ENCODE data around the gene NRIP2.
"Not testable (repeated sequence)": the region's sequence is repeated elsewhere in the genome, so short reads cannot be mapped to it uniquely, and the experiment has no call there.

Gene NRIP2

GRCh38 chr12:2834581-2835491 lies at the start of gene NRIP2:
NRIP2 (minus strand) TSS chr12:2835035; CDS start chr12:2834983, 52 bp downstream.
- no peak for DNase-seq

GRCh38 chr12:2879853-2880252 lies 45.0 kb upstream of the NRIP2 start:
- DNase-seq = no peak

- DNase-seq = no peak
These were observed 43.3 kb upstream of the NRIP2 start for GRCh38 chr12:2877953-2878732.

- DNase-seq = peak; percentile 86
These were observed 42.5 kb upstream of the NRIP2 start, which contains the start of the genes FOXM1 and RHNO1 for GRCh38 chr12:2877047-2877952. FOXM1 (minus strand) TSS chr12:2877174; CDS start chr12:2874478, 2,696 bp downstream. RHNO1 (plus strand) TSS chr12:2877223; CDS start chr12:2885367, 8,144 bp downstream.

- no peak for DNase-seq
These were observed 41.7 kb upstream of the NRIP2 start for GRCh38 chr12:2876431-2877046.

- not testable (repeated sequence) for DNase-seq
These were observed 34.3 kb upstream of the NRIP2 start for GRCh38 chr12:2868986-2869632.

- no peak for DNase-seq
These were observed 29.4 kb upstream of the NRIP2 start for GRCh38 chr12:2864198-2864597.

GRCh38 chr12:2863402-2863801 lies 28.6 kb upstream of the NRIP2 start:
- DNase-seq = not testable (repeated sequence)

- no peak for DNase-seq
These were observed 28.0 kb upstream of the NRIP2 start for GRCh38 chr12:2862876-2863275.

- DNase-seq = no peak
These were observed 25.3 kb upstream of the NRIP2 start for GRCh38 chr12:2860170-2860569.

GRCh38 chr12:2858944-2859421 lies 24.1 kb upstream of the NRIP2 start:
- no peak for DNase-seq

GRCh38 chr12:2858334-2858733 lies 23.5 kb upstream of the NRIP2 start:
- DNase-seq = no peak

- DNase-seq = no peak
These were observed 22.7 kb upstream of the NRIP2 start for GRCh38 chr12:2857576-2857975.

GRCh38 chr12:2857021-2857431 lies 22.2 kb upstream of the NRIP2 start, which contains the start of gene TEX52:
TEX52 (minus strand) TSS chr12:2857039; CDS start chr12:2857026, 13 bp downstream.
- no peak for DNase-seq

- DNase-seq = no peak
These were observed 21.2 kb upstream of the NRIP2 start for GRCh38 chr12:2856051-2856450.

GRCh38 chr12:2855546-2855945 lies 20.7 kb upstream of the NRIP2 start:
- no peak for DNase-seq

GRCh38 chr12:2854669-2855453 lies 20.0 kb upstream of the NRIP2 start:
- no peak for DNase-seq

- peak; percentile 63 for DNase-seq
These were observed 18.8 kb upstream of the NRIP2 start for GRCh38 chr12:2853626-2854025.

GRCh38 chr12:2851931-2852330 lies 17.1 kb upstream of the NRIP2 start:
- no peak for DNase-seq

GRCh38 chr12:2845280-2845679 lies 10.4 kb upstream of the NRIP2 start:
- DNase-seq = no peak

Data from CD4-positive, alpha-beta T cell treated with Interleukin-17A for 4 hours (primary cell).